ENCODE measurements around the gene CNTROB.

GRCh38 chr17:7887482-7888183, 44.4 kb upstream of the CNTROB start:
- TF ChIP-seq CTCF (conservative IDR thresholded peaks at IDR 0.05; ENCODE audit: low read depth, low read length) = no peak
- TF ChIP-seq EZH2phosphoT487 (IDR thresholded peaks at IDR 0.05; ENCODE audit: borderline replicate concordance, low read length) = no peak
- TF ChIP-seq EZH2 (IDR thresholded peaks at IDR 0.05; ENCODE audit: low read length, unreplicated experiment) = no peak

Measured in PC-3 (cell line).